ENCODE measurements around the gene MCAM.

The MCAM gene

DNA sequence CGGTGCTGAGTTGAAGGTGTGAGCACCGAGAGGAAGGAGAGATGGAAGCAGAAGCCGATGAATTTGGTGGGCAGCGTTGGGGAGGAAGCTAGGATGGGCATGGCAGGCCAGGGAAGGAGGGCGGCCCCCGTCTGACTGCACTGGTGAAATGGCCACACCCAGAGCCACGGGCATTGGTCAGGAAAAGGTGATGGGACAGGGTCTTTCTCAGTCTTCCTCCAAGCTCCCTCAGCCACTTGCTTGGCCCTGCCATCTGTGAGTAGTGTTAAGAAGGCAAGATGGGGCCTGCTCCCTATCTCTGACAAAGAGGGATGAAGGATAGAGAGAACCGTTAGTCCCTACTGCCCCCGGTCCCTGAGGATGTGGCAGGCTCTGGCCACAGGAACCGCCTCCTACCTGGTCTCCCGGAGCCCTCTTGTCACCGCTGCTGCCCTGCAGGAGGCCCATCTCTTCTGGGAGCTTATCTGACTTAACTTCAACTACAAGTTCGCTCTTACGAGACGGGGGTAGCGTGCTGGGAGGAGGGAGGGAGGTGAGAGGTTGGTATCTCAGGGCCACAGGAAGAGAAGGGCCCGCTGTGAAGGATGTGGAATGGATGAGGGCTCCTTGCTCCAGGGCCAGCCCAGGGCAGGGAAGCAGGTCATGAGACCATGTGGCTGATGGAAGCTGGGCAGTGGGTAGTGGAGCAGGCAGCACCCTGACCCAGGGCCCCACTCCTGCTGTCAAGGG, 6.8 kb downstream of the MCAM start:
- peaks cover 6% of the 10 kb centered on the region for H3K27me3 ChIP-seq (ENCODE audit: insufficient read depth, low read length, poor library complexity)
- ATAC-seq (ENCODE audit: insufficient read depth, low read depth) (no peak), DNase-seq (no peak)
- H3K9me3 ChIP-seq (ENCODE audit: insufficient read depth, low read length, severe bottlenecking) = no peaks in the 10 kb centered on the region
- no peak overlapping the region for H3K4me3 ChIP-seq (ENCODE audit: low read depth in 1 of 2, low read length in 2 of 2)
- H3K4me2 ChIP-seq (ENCODE audit: insufficient read depth, low read length) = no peak overlapping the region
- peaks cover 5% of the 10 kb centered on the region; the same call in 1 of the 2 replicates for H3K4me1 ChIP-seq (ENCODE audit: insufficient read depth, low read length)
- no peak for TF ChIP-seq CTCF (IDR thresholded peaks at IDR 0.05; ENCODE audit: borderline replicate concordance, extremely low read depth, low read length, poor library complexity, severe bottlenecking)
- no peak for TF ChIP-seq EZH2 (IDR thresholded peaks at IDR 0.05; ENCODE audit: borderline replicate concordance, low read depth, low read length, severe bottlenecking)
- no peak overlapping the region for H3K9ac ChIP-seq (ENCODE audit: low read depth, low read length)
- H4K20me1 ChIP-seq (ENCODE audit: insufficient read depth, low read length) = no peaks in the 10 kb centered on the region
- H3K27ac ChIP-seq (ENCODE audit: low read length) = no peak overlapping the region
- peaks cover 12% of the 10 kb centered on the region for H3K36me3 ChIP-seq (ENCODE audit: insufficient read depth, low read length)
- no peaks in the 10 kb centered on the region for H3K79me2 ChIP-seq (ENCODE audit: insufficient read depth, low read length)
- H2AFZ ChIP-seq (ENCODE audit: low read depth, low read length) = no peak overlapping the region

GRCh38 chr11:119309411-119309810, 7.5 kb downstream of the MCAM start:
- ATAC-seq (ENCODE audit: insufficient read depth, low read depth) (no peak), DNase-seq (no peak)
- H3K4me1 ChIP-seq (ENCODE audit: insufficient read depth, low read length) = no peaks in the 10 kb centered on the region
- TF ChIP-seq EZH2 (IDR thresholded peaks at IDR 0.05; ENCODE audit: borderline replicate concordance, low read depth, low read length, severe bottlenecking) (no peak), CTCF (IDR thresholded peaks at IDR 0.05; ENCODE audit: borderline replicate concordance, extremely low read depth, low read length, poor library complexity, severe bottlenecking) (no peak)
- H3K36me3 ChIP-seq (ENCODE audit: insufficient read depth, low read length) = peaks cover 12% of the 10 kb centered on the region
- no peak overlapping the region for H3K4me2 ChIP-seq (ENCODE audit: insufficient read depth, low read length)
- H2AFZ ChIP-seq (ENCODE audit: low read depth, low read length) = no peak overlapping the region
- H3K4me3 ChIP-seq (ENCODE audit: low read depth in 1 of 2, low read length in 2 of 2) = no peak overlapping the region
- no peaks in the 10 kb centered on the region for H3K9me3 ChIP-seq (ENCODE audit: insufficient read depth, low read length, severe bottlenecking)
- no peak overlapping the region for H3K27ac ChIP-seq (ENCODE audit: low read length)
- no peaks in the 10 kb centered on the region for H3K79me2 ChIP-seq (ENCODE audit: insufficient read depth, low read length)
- H4K20me1 ChIP-seq (ENCODE audit: insufficient read depth, low read length) = no peaks in the 10 kb centered on the region
- H3K9ac ChIP-seq (ENCODE audit: low read depth, low read length) = no peak overlapping the region
- no peaks in the 10 kb centered on the region for H3K27me3 ChIP-seq (ENCODE audit: insufficient read depth, low read length, poor library complexity)

DNA sequence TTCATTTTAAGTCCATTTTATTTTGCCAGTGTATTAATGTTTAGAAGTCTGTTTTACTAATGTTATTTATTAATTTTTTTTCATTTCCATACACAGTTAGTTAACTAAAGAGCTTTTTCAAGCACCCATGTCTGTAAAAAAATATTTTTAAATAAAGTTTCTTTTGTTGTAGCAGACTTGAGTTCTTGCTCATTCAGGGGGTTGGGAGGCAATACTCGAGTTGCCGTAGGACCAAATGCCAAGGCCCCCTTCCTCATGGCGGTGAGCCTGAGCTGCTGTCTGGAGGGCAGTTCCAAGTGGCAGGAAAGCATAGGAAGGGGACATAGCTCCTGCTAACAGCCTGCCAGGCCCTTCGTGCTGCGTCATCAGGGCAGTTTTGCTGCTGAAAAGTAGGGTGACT, 9.0 kb downstream of the MCAM start:
- Histone ChIP-seq H4K20me1 (ENCODE audit: insufficient read depth, low read length) (no peaks in the 10 kb centered on the region), H3K27ac (ENCODE audit: low read length) (no peak overlapping the region), H3K9me3 (ENCODE audit: insufficient read depth, low read length, severe bottlenecking) (no peaks in the 10 kb centered on the region), H3K4me3 (ENCODE audit: low read depth in 1 of 2, low read length in 2 of 2) (no peak overlapping the region), H3K9ac (ENCODE audit: low read depth, low read length) (no peak overlapping the region), H3K27me3 (ENCODE audit: insufficient read depth, low read length, poor library complexity) (no peaks in the 10 kb centered on the region), H3K4me2 (ENCODE audit: insufficient read depth, low read length) (no peak overlapping the region), H2AFZ (ENCODE audit: low read depth, low read length) (no peak overlapping the region), H3K79me2 (ENCODE audit: insufficient read depth, low read length) (no peaks in the 10 kb centered on the region), H3K36me3 (ENCODE audit: insufficient read depth, low read length) (peaks cover 24% of the 10 kb centered on the region), H3K4me1 (ENCODE audit: insufficient read depth, low read length) (no peaks in the 10 kb centered on the region)
- no peak for TF ChIP-seq CTCF (IDR thresholded peaks at IDR 0.05; ENCODE audit: borderline replicate concordance, extremely low read depth, low read length, poor library complexity, severe bottlenecking)
- TF ChIP-seq EZH2 (IDR thresholded peaks at IDR 0.05; ENCODE audit: borderline replicate concordance, low read depth, low read length, severe bottlenecking) = no peak
- DNase-seq (no peak), ATAC-seq (ENCODE audit: insufficient read depth, low read depth) (no peak)
